Lung (tissue), 12 donors: ENCODE data around the gene SLC66A3. TPM values are rescaled to one million over a fixed set of nuclear protein-coding genes. Genes with fewer than 3 reads are reported as not detected.

ENCODE experiments used
- ATAC-seq: fragments of 200-7000 bp; cut with Tn5 transposase; one replicate; pipeline ENCODE4 v1.9.1; 2020; ENCODE audit warnings: moderate number of reproducible peaks; ENCODE audit not compliant: insufficient read depth, low FRiP score
- DNase-seq, 3 donors: peaks; one replicate each; pipeline ENCODE4 v3.0.0-alpha.2; 2013 to 2017
- H3K27ac ChIP-seq, 2 donors: one replicate each; pipeline ENCODE4 v1.5.1; 2013; ENCODE audit warnings: mild to moderate bottlenecking in 2 of 2, moderate library complexity in 2 of 2, control low read depth in 1 of 2, inconsistent platforms in 1 of 2, low read depth in 1 of 2, low read length in 1 of 2
- H3K27me3 ChIP-seq, 3 donors: one replicate each; pipeline ENCODE4 v1.5.1; 2013; ENCODE audit warnings: low read length in 2 of 3; ENCODE audit not compliant: control insufficient read depth in 3 of 3, insufficient read depth in 3 of 3
- H3K36me3 ChIP-seq, 4 donors: one replicate each; pipeline ENCODE4 v1.5.1; 2013; ENCODE audit warnings: low read length in 4 of 4, mild to moderate bottlenecking in 1 of 4, moderate library complexity in 1 of 4; ENCODE audit not compliant: control insufficient read depth in 4 of 4, insufficient read depth in 4 of 4
- H3K4me1 ChIP-seq, 5 donors: one replicate each; pipeline ENCODE4 v1.5.1; 2013; ENCODE audit warnings: low read length in 5 of 5, mild to moderate bottlenecking in 2 of 5, moderate library complexity in 1 of 5; ENCODE audit not compliant: control insufficient read depth in 5 of 5, insufficient read depth in 5 of 5
- H3K4me3 ChIP-seq: one replicate; pipeline ENCODE4 v1.5.1; 2013; ENCODE audit warnings: mild to moderate bottlenecking, control low read depth, moderate library complexity
- H3K9ac ChIP-seq, 2 donors: one replicate each; pipeline ENCODE4 v1.5.1; 2013; ENCODE audit warnings: low read length in 2 of 2, control low read depth in 1 of 2; ENCODE audit not compliant: insufficient read depth in 1 of 2
- H3K9me3 ChIP-seq, 4 donors: one replicate each; pipeline ENCODE4 v1.5.1; 2013; ENCODE audit warnings: low read length in 3 of 4, mild to moderate bottlenecking in 1 of 4, moderate library complexity in 1 of 4; ENCODE audit not compliant: control insufficient read depth in 4 of 4, insufficient read depth in 3 of 4
- WGBS, 2 donors: extraction: QIAGEN DNeasy Blood & Tissue Kit; methylation state at CpG; one replicate each; pipeline ENCODE4 v1.1.7; 2013; 5-methylcytosine and 5-hydroxymethylcytosine counted together
- polyA plus RNA-seq, 2 donors: library from polyadenylated mRNA; stranded (reverse); fragments of 200-250 nt; gene quantifications; one replicate each; pipeline ENCODE4 v1.2.1, GENCODE V29; 2013
- total RNA-seq, 2 donors: library from RNA; depleted of rRNA in 1 of 2; stranded (reverse); fragments of >200 nt in 1 of 2; gene quantifications; one replicate each; pipeline ENCODE4 v1.2.1, GENCODE V29; 2014 to 2021
- TF ChIP-seq, protein P1 (sequence below): IDR thresholded peaks from 2 replicates; pipeline ENCODE4 v1.5.1; 2012; ENCODE audit warnings: mild to moderate bottlenecking; ENCODE audit errors: control extremely low read depth, extremely low read depth
- donor health status: control.
- donor health status: control.
- donor health status: Bipolar disorder and iron deficiency.
- donor health status: healthy.
- donor health status: DM: yes; HTN: yes; CAD: no.

Gene SLC66A3
- total and polyA plus RNA-seq, 4 donors = 17.6 to 27.4 (median 22.3) TPM

DNA sequence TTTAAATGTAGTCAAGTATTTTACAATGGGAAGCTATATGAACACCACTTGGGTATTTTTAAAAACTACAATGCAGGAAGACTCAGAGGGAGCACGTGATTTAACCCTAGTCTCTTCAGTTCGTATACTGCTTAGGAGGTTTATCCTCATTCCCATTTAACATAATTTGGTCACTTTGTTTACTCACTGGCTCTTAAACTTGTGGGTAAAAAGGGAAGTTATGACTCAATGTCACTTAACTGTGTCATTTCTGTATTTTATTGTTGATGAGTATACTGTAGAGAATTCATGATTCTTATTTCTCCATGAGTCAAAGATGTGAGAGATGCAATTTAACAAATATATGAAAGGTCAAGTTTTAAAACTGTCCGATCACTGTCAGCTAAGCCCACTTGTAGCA lies 48.2 kb downstream of the SLC66A3 start:
- WGBS, 2 donors = 37 to 42% methylated on average over 3 of the region's 3 CpGs
- Histone ChIP-seq H3K27ac (no peak overlapping the region), H3K36me3 (peaks cover 0 to 32% (median 9%) of the 10 kb centered on the region in 4 donors)

DNA sequence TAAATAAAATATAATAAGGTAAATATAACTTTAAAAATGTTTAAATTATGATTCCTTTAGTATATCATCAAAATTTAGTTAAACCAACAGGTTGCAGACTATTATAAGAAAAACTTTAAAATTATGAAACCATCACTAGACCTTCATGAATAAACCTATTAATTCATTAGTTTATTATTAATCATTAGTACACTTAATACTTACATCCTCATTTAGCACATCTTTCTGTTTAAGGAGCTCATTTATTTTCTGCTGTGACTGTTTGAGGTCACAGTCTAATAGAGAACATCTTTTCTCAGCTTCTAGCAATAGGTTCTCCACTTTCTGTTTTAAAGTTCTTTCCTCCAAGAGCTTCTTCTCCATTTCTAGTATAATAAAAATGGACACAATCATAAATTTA lies 52.8 kb downstream of the SLC66A3 start:
- Histone ChIP-seq H3K9ac (no peak overlapping the region), H3K27me3 (no peaks in the 10 kb centered on the region), H3K4me3 (no peak overlapping the region), H3K9me3 (no peaks in the 10 kb centered on the region), H3K4me1 (peaks cover 0 to 6% (median 0%) of the 10 kb centered on the region in 5 donors), H3K27ac (no peak overlapping the region), H3K36me3 (peaks cover 3 to 29% (median 5%) of the 10 kb centered on the region in 4 donors)
- no peak for DNase-seq
- TF ChIP-seq, protein P1, sequence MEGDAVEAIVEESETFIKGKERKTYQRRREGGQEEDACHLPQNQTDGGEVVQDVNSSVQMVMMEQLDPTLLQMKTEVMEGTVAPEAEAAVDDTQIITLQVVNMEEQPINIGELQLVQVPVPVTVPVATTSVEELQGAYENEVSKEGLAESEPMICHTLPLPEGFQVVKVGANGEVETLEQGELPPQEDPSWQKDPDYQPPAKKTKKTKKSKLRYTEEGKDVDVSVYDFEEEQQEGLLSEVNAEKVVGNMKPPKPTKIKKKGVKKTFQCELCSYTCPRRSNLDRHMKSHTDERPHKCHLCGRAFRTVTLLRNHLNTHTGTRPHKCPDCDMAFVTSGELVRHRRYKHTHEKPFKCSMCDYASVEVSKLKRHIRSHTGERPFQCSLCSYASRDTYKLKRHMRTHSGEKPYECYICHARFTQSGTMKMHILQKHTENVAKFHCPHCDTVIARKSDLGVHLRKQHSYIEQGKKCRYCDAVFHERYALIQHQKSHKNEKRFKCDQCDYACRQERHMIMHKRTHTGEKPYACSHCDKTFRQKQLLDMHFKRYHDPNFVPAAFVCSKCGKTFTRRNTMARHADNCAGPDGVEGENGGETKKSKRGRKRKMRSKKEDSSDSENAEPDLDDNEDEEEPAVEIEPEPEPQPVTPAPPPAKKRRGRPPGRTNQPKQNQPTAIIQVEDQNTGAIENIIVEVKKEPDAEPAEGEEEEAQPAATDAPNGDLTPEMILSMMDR = no peak
- ATAC-seq = no peak

More for the DNA sequence above, 48.2 kb downstream of the SLC66A3 start:
- no peaks in the 10 kb centered on the region for H3K4me1 ChIP-seq
- ATAC-seq = peak; percentile 41
- H3K27me3 ChIP-seq = no peaks in the 10 kb centered on the region
- no peak overlapping the region for H3K4me3 ChIP-seq
- H3K9ac ChIP-seq = no peak overlapping the region
- no peak for DNase-seq
- H3K9me3 ChIP-seq = no peaks in the 10 kb centered on the region
- TF ChIP-seq, protein P1 = no peak

DNA sequence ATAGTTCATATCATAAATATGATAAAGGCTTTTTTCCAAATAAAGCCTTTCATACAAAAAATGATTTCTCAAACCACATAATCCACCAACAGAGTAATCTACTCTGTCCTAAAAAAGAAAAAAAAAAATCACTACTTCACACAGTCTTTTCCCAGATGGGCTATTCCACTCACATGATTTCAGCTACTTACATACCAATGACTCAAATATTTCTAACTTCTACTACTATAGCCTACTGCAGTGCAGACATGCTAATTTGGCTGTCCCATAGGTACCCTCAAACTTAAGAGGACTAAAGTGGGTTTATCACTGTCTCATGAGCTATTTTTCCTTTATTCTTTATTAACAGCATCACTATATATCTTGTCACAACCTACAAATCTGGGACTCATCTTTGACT lies 57.4 kb downstream of the SLC66A3 start:
- Histone ChIP-seq H3K4me1 (peaks cover 0 to 16% (median 0%) of the 10 kb centered on the region in 5 donors), H3K9ac (no peak overlapping the region), H3K36me3 (peaks cover 0 to 15% (median 10%) of the 10 kb centered on the region in 4 donors), H3K27me3 (no peaks in the 10 kb centered on the region), H3K4me3 (no peak overlapping the region), H3K9me3 (no peaks in the 10 kb centered on the region), H3K27ac (no peak overlapping the region)
- no peak for ATAC-seq
- TF ChIP-seq, protein P1 = no peak
- DNase-seq = peak in 1 of 3 donors; percentile 21

DNA sequence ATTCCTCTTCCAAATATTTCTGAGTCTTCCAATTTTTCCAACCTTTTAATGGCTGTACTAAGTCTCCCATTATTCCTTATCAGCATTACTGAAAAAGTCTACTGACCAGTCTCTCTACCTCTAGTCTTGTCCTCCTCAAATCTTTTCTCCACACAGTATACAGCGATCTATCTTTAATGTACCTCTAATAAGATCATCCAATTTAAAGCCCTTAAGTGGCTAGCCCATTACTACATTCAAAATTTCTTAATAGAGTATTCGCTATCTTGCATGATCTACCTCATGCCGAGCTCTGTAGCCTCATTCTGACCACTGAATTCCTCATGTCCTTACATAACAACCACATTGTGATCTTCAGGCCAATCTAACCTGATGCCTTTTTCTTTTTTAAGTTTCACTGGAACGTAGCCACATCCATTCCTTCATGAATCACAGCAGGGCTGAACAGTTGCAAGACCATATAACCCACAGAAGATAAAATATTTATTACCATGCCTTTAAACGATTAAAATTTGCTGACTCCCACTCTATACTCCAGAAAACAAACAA lies 57.9 kb downstream of the SLC66A3 start:
- ATAC-seq (no peak), DNase-seq (no peak)
- WGBS, 2 donors = 94% methylated on average over 5 of the region's 5 CpGs
- no peak overlapping the region for H3K4me3 ChIP-seq
- H3K27me3 ChIP-seq = no peaks in the 10 kb centered on the region
- H3K4me1 ChIP-seq = peaks cover 0 to 16% (median 0%) of the 10 kb centered on the region in 5 donors
- no peak overlapping the region for H3K27ac ChIP-seq
- TF ChIP-seq, protein P1 = no peak
- no peaks in the 10 kb centered on the region for H3K9me3 ChIP-seq
- H3K36me3 ChIP-seq = peaks cover 0 to 14% (median 10%) of the 10 kb centered on the region in 4 donors
- no peak overlapping the region for H3K9ac ChIP-seq
